NCI-H1417 (cell line): Measurements from ENCODE around the gene PCNA.
"Not testable (repeated sequence)": the region's sequence is repeated elsewhere in the genome, so short reads cannot be mapped to it uniquely, and the experiment has no call there.

Experiments used
- DNase-seq, 3 experiments: peaks; one replicate each; lab custom pipeline; 2025; lab: John Stamatoyannopoulos, UW

The PCNA gene

DNA sequence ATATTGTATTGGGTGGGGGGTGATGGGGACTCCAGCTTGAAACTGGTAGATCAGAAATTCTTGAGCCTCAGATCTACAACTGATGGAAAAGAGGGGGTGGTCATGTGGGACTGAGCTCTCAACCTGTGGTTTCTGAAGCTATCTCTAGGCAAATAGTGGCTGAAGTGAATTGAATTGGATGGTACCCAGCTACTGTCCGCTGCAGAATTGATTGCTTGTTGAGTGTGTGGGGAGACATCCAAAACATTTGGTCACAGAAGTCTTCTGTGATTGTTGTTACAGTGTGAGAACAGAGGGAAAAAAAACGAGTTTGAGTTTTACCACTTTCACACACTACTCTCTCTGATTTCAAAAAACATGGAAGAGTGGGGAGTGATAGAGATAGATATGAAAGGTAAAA is 21.9 kb upstream of the PCNA start:
- DNase-seq: peak in 1 of 3 experiments; percentile 42

DNA sequence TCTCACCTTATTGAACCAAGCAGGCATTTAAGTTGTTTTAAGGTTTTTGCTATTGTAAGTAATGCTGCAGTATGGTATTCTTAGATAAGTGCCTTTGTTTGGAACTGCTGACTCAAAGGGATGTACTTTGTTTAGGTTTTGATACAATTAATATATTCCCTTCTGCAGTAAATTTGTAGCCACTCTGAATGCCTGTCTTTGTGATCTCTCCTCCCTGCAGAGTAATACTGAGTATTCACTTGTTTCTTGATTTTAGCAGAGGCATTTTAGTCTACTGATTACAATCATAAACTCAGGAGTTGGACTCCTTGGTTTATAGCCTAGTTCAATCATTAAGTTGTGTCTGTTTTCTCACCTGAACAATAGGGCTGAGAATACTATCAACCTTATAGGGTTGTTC is 20.4 kb upstream of the PCNA start:
- DNase-seq: no peak

DNA sequence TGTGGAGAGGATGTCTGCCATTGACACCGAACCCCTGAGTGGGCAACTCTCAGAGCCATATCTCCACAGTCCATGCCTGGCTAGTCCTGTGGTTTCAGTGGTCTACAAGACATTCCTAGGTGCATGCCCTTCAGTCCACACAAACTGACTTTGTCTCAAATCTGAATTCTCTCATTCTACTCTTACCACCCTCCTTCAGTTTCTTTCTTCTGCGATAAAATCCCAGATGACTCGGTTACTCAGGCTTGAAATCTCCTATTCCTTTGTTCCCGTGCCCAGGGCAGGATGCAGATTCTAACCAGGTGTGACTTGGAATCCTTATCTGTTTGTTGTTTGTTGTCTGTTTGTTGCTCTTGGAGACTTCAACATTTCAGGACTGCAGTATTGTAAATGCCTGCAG is 16.3 kb upstream of the PCNA start:
- DNase-seq: no peak

DNA sequence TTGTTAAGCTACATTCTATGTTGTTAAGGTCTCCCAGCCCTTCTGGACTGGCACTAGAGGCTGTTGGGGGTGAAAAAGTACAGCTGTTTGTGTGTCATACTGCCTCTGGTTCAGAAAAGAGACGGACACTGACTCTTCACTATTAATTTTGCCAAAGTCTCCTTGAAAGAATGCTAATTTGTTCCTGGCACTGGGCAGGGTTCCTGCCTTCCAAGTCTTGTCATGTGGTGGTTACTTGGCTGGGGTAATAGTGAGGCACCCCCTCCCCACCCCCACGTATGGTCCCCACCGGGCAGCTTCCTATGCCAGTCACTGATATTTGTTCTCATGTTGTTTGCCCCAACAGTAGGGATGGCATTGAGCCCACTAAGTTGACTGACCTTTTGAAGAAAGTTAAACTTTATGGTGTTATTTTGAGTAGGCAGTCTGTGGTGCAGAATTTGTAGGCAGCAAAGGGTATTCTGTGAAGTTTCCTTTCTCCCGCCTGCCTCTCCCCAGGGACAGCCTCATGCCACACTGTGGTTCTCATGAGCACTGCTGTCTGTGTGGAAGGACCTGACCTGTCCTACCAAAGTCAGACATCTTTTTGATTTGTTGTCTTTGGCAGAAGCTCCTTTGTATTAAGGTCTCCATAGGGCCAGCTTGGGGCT is 15.7 kb upstream of the PCNA start:
- no peak for DNase-seq

DNA sequence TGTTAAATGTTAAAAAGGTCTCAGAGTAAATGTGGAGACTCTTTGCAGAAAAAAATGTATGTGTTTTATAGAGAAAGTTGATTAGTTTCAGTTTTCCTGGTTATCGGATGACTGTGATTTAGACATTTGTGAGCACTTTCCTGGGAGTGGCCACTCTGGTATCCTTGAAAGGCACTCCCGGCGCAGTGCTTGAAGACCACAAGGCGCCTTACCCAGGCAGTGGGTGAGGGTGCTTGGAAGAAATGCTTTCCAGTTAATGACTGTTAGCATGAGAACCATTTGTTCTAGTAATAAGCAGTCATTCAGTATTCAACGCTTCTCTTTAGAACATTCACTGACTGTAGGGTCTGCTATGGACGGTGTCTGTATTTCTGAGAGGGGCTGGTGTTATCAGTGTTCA is 14.2 kb upstream of the PCNA start:
- peak in 1 of 3 experiments; percentile 91 for DNase-seq

DNA sequence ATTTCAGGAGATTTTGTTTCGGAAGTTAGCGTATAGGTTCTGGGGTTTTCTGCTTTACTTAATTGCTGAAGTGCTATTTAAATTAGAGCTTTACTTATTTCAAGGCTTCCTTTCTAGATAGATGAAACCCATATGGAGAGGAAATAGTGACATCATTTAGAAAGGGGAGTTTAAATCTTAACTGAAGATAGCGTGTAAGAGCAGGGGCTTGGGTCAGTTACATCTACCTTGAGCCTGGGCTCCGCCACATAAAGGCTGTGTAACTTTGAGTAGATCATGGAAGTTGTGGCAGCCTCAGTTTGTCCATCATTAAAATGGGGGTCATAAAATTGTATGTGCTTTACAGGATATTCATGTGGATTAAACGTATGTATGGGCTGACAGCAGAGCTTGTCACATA is 11.7 kb upstream of the PCNA start:
- no peak for DNase-seq

DNA sequence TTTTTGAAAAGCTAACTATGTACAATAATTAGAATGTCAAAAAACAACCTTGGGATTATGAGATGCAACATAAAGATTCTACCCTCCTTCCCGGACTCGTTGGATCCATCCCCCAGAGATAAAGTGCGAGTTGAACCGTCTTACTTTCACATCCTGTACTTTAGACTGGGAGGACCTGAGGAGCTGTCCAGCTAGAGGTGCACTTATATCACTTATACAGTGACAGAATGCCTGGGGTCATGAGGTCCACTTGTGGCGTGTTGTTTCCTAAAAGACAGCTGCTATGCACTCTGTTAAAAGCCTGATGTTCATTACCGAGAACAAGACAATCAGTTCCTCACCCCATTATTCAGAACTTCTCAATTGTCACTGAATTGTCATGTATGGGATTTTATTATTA is 9.1 kb upstream of the PCNA start:
- no peak for DNase-seq

DNA sequence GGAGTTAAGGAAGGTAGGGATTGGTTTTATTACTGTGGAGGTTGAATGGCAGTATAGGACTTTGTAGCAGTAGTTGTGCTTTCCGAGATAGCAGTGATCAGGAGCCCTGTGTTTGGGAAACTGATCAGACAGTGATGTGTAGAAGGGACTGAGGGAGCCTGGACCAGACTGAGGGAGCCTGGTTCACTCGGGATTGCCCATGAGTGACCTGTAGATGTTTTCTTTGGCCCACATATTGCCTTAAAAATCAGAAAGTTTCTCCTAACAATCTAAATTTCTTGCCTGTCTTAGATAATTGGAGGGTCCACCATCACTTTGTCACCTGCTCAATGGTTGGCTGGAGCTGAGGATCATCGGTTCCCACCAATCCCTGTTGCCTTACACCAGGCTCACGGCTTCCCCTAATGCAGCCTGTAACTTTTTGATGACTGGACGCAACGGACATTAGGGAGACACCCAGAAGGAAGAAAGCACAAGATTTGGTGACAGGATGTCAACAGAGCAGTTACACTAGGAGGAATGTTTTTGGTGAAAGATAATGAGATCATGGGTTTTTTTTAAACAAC is 8.2 kb upstream of the PCNA start:
- peak in 1 of 3 experiments; percentile 57 for DNase-seq

DNA sequence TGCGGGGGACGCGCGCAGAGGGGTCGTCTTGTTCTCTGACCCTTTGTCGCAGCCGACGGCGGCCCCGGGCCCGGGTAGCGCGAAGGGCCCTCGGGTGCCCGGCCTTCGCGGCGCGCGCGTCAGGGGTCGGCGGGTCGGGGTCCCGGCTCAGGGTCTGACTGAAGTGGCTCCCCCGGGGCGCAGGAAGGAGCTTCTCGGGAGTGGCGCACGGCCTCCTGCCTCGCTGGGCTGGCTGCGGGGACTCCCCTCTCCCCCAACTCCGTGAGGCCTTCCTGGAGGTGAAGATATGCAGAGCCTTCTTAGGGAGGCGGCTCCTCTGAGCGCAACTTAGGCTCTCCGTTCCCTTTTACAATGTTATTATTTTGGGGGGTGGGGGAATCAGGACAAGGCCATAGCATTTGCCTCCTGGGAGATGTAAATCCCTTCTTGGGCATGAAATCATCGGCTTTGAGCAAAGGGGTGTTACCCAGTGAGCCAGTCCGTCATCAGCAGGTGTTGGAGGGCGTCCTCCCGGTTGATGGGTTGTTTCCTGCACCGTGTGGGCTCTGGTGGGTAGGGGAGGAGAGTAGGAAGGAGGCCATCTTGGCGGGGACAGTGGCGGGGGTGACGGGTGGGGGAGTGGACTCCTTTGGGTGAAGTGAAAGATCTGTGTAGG is 7.6 kb upstream of the PCNA start:
- peak; percentile 73 to 87 (median 79) for DNase-seq

DNA sequence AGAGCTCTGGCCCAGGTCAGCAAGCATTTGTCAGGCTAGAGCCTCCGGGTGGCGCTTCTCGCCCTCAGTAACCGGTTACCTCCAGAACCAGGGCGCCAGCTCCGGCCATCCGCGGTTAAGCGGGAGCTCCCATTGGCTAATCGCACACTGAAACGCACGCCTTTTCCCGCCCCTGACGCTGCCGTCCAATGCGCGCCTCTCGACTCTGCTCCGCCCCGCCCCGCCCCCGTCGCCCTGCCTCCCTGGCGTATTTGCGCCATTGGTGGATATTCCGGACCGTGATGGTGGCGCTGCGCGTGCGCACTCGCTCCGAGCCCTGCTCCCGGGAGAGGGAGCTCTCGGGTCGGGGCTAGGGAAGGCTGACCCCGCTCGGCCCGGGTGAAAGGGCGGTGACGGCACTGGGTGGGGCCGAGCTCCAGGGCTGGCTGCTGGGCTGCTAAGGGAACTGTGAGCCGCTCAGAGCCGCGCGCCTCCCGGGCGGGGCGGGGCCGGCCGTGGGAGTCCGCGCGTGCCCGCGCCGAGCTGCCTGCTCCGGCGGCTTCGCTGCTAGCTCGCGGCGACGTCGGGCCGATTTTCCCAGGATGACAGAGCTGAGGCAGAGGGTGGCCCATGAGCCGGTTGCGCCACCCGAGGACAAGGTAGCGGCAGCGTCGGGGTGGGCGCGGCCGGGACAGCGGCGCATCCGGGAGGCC is 6.9 kb upstream of the PCNA start, which contains the start of gene CDS2:
Gene CDS2, plus strand, starts transcription at position 497 of the 692 bp plus-strand sequence. Its CDS starts 85 bp downstream, at position 582.
- DNase-seq: peak; percentile 99 to 100 (median 99)

DNA sequence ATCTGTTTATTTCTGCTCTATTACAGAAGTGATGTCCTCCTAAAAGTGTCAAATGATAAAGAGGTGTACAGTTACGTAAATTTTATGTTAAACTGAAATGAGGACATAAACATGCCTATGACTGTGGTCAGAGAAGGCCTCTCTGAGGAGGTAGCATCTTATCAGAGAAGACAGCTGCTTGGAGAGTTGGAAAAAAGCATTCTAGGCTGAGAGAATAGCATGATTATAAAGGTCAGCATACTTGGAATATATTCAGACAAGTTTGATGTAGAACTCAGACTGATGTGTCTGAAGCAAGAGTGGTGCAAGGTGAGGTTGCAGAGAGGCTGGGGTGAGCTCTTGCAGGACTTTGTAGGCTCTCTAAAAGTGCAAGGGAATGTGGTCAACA is 3.1 kb upstream of the PCNA start:
- DNase-seq: no peak

DNA sequence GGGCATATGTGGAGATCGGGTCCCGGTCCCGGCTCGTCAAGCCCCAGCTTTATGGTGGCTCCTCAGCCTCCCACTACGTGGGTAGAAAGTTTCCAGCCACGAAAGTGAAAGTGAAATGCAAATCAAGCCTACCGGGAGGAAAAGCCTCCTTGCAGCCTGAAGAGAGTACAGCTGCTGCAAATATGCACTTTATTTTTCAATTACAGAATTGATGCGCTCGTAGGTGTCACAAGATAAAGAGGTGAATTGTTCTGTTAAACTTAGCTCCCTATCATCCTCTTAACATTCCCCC is 373 bp upstream of the PCNA start:
- no peak for DNase-seq

DNA sequence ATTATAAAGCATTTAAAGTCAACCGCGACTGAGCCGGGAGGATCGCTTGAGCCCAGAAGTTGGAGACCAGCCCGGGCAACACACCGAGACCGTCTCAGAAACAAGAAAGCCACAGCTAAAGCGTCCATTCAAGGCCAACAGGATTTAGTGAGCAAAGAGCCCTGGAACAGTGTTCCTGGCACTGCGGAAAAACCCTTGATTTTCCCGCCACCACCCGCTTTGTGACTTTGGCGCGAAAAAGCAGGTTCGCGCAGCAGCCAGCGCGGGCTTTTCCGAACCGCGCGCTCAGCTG is 669 bp downstream of the PCNA start:
- DNase-seq: no peak

DNA sequence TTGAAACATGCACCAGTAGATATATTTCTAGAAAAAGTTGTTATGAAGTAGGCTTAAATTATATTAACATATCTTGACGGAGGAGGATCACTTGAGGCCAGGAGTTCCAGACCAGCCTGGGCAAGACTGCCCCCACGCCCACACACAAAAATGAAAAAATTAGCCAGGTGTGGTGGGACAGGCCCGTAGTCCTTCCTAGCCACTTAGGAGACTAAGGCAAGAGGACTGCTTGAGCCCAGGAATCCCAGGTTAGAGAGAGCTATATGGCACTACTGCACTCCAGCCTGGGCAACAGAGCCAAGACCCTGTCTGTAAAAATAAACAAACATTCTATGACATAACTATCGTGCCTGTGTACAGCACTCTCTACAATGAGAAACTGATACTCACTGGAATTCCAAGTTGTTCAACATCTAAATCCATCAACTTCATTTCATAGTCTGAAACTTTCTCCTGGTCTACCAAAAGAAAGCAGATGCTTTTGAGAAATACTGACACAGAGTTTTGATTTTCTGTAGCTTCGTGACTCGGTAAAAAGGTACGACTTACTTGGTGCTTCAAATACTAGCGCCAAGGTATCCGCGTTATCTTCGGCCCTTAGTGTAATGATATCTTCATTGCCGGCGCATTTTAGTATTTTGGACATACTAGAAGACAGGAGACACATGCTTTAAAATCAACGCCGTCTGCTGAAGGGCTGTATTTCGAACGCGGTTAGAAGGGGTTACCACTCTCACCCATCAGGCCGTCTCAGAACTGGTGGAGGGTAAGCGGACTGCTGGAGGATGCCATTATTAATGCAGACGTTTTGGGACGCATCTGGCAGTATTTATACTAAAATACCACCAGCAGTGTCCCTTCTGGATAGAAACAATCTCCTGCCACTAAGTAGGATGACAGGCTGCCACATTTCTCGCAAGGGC is 1.3 kb downstream of the PCNA start:
- peak in 1 of 3 experiments; percentile 64 for DNase-seq

DNA sequence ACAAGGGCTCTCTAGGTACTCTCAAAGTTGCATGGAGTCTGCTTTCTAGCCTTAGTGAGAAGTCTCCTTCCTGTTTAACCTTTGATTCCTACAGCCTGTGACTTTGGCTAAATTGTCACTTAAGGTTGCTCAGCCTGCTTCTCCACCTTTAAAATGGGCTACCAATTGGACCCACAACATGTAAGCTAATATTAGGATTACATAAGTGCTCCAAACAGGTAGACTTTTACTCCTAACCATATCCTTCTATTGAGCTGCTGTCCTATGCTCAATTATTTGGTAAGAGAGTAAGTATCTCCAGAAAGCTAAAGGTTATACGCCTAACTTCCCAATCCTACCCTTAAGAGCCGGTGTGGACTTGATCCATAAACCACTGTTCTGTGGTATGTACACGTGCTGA is 2.9 kb downstream of the PCNA start:
- no peak for DNase-seq

DNA sequence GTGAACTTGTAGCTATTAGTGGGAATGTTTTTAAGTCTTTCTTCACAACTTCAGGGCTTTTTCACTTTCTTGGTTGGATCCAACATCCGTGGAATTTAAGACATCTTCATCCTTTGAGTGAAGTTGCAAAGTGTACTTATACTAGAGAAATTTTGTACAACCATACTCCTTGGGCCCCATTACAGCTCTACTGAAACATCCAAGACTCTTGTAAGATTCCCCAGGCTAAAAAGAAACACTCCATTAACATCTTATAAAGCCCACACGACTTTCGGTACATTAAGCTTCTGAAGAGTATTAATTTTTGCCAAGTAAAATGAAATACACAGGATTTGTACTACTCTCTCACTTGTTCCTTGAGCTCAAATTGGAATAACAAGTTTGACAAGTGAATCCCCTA is 5.4 kb downstream of the PCNA start:
- no peak for DNase-seq

DNA sequence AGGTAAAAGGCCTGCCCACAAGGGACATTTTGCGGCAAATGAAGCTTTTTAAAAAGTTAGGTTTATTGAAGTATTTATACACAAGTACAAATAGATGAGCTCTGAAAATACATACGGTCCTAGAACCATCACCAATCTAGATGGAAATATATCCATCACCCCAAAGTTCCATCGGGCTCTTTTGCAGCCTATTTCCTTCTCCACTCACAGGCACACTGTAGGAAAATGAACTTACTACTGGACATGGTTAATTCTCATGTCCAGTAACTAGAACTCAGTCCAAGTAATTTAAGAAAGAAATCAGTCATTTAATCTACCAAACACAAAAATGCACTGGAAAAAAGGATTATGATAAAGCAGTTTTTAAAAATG is 6.2 kb downstream of the PCNA start:
- DNase-seq: no peak

DNA sequence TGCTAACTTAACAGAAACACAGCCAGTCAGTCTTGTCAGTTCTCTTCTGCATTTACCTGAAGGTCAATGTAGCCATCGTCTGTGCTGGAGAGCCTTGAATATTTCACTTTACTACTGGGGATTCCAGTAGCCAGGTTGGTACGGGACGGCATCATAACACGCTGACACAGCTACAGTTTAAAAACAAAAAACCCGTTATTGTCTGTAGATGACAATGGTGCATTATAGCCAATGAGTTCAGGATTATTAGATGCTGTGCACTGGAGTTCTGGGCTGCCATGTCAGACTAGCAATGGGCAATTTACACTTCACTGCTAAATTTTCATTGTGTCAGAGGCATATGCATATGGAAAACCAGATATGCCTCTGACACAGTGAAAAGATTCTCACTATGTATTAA is 10.5 kb downstream of the PCNA start:
- DNase-seq: no peak

DNA sequence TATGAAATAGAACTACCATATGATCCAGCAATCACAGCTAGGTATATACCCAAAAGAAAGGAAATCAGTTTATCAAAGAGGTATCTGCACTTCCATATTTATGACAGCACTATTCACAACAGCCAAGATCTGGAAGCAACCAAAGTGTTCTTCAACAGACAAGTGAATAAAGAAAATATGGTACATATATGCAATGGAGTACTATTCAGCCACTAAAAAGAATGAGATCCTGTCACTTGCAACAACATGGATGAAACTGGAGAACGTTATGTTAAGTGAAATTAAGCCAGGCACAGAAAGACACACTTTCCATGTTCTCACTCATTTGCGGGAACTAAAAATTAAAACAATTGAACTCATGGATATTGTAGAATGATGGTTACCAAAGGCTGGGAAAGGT is 15.3 kb downstream of the PCNA start:
- DNase-seq: no peak

DNA sequence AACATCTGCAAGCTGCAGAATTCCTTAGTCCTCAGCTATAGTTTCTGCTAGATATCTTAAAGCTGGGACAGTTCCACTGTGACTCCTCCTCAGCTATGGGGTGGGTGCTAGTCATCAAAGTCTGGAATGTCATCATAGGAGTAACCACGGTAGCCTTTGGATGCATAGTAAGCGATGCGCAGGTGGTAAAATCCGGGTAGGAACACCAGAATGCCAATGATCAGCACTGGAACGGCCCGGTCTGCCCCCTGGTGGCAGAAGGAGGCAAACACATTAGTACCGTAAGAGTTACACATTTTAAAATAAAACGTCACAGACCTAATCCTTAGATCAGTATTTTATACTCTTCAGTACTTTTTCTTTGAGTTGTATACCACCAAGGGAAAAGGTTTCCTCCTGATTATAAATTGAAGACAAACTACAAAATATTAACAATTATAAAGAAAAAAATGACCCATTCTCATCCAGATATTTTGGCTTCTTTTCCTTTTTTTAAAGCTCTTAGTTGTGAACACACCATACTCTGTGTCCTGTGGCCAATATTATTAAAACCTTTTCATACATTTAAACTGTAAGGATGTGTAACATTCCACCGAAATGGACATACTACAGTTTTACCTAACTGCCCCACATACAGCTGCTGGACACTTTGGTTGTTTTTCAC is 18.9 kb downstream of the PCNA start:
- peak; percentile 48 to 81 (median 80) for DNase-seq

DNA sequence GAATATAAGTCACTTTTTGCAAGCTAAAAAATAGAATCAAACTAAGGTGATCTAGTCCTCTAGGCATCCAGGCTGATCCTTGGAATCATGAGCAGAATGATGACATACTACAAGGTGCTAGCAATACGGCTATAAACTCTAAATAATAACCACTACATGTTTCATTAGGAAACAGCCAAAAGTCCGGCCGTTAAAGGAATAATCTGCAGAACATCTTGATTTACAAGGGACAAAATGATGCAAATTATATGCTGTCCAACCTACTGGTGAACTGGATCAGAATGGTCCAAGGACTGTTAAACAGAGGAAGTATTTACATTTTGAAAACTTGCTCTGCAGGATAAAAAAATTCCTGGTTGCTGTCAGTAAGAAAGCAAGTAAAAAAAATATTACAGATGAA is 19.8 kb downstream of the PCNA start:
- DNase-seq: not testable (repeated sequence)

DNA sequence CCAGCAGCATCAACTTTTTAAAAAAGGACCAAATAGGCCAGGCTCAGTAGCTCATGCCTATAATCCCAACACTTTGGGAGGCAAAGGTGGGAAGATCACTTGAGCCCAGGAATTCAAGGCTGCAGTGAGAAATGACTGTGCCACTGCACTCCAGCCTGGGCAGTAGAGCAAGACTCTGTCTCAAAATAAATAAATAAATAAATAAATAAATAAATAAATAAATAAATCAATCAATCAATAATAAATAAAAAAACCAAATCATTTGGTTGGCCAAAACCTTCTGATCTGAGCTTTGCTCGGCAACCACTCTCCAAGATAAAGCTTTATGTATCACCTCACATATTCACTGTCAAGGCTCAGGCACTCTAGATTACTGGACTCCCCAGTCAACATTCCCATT is 20.7 kb downstream of the PCNA start:
- DNase-seq: not testable (repeated sequence)
